Skeletal muscle tissue (tissue), 4 donors: ENCODE data around the gene FKBP1A. TPM values are rescaled to one million over a fixed set of nuclear protein-coding genes. Genes with fewer than 3 reads are reported as not detected.

Source experiments
- H3K27ac ChIP-seq: one replicate; pipeline ENCODE4 v1.7.0; 2013; ENCODE audit warnings: mild to moderate bottlenecking, low read depth, low read length, inconsistent platforms
- H3K27me3 ChIP-seq, 3 donors: one replicate each; pipeline ENCODE4 v1.7.0; 2013; ENCODE audit warnings: low read length in 3 of 3; ENCODE audit not compliant: control insufficient read depth in 3 of 3, insufficient read depth in 3 of 3
- H3K36me3 ChIP-seq, 3 donors: one replicate each; pipeline ENCODE4 v1.7.0; 2013; ENCODE audit warnings: low read length in 3 of 3; ENCODE audit not compliant: control insufficient read depth in 3 of 3, insufficient read depth in 3 of 3
- H3K4me1 ChIP-seq, 3 donors: one replicate each; pipeline ENCODE4 v1.7.0; 2013; ENCODE audit warnings: low read length in 3 of 3, mild to moderate bottlenecking in 3 of 3; ENCODE audit not compliant: control insufficient read depth in 3 of 3, insufficient read depth in 3 of 3
- H3K4me3 ChIP-seq, 3 donors: one replicate each; pipeline ENCODE4 v1.7.0; 2013; ENCODE audit warnings: low read length in 3 of 3
- H3K9ac ChIP-seq, 3 donors: one replicate each; pipeline ENCODE4 v1.7.0; 2013; ENCODE audit warnings: low read length in 3 of 3, mild to moderate bottlenecking in 3 of 3, moderate library complexity in 2 of 3, low read depth in 1 of 3
- H3K9me3 ChIP-seq, 3 donors: one replicate each; pipeline ENCODE4 v1.7.0; 2013; ENCODE audit warnings: low read length in 3 of 3; ENCODE audit not compliant: control insufficient read depth in 3 of 3
- total RNA-seq: library from RNA; depleted of rRNA; stranded (reverse); fragments of >200 nt; gene quantifications from one replicate; pipeline ENCODE4 v1.2.3, GENCODE V29; 2014
- donor health status: Osteomylitis.

Gene FKBP1A
- total RNA-seq, 1 donor from 2014 or later: 56.4 TPM

DNA sequence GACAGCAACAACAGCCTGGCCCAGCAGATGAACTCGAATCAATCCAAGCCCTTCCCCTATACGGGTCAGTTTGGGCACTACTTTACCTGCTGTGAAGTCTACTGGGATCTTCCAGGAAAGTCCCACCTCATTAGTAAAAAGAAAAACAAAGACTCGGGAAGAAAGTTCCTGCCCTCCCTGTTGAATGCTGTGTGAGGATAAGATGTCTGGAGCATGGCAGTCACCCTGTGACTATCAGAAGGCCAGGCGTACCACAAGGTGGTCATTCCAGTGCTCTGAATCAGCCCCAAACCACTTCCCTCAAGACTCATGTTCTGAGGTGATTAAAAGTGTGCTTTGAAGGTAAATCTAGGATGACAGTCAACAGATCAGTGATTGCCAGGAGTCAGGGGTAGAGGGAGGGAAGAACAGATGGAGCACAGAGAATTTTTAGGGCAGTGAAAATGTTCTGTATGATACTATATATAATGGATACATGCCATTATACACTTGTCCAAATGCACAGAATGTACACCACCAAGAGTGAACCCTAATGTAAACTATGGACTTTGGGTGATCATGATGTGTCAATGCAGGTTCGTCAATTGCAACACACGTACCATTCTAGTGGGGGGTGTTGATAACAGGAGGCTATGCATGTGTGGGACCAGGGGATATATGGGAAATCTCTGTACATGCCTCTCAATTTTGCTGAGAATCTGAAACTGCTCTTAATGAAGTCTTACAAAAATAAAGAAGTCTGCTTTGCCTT, 14.7 kb downstream of the FKBP1A start:
- Histone ChIP-seq H3K4me3 (no peak overlapping the region), H3K27ac (peak overlapping the region; percentile 56), H3K9ac (no peak overlapping the region), H3K4me1 (peaks cover 58 to 81% (median 63%) of the 10 kb centered on the region in 3 donors), H3K27me3 (no peaks in the 10 kb centered on the region), H3K36me3 (peaks cover 0 to 6% (median 3%) of the 10 kb centered on the region in 3 donors), H3K9me3 (no peaks in the 10 kb centered on the region)

DNA sequence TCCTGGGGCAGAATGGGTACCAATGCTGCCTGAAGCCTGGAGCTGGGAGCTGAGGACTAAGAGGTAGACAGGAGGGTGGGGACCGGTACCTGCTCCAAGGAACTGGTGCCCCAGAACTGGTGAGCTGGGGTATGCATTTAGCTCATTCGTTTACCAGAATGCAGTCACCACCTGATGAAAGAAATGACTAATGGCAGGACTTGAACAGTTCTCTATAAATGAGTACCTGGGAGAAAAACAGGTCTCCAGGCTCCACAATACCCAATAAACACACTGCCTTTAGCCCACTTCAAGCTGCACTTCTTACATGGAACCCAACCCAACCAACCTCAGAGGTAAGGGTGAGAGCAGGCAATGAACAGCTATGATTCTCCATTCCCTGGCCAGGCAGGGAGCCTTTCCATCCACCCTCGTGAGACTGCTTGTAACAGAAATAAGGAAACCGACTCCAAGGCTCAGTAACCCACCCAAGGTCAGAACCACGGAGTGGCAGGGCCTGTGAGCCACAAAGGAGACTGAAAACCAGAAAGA, 15.4 kb downstream of the FKBP1A start:
- Histone ChIP-seq H3K27me3 (no peaks in the 10 kb centered on the region), H3K27ac (peak overlapping the region; percentile 56), H3K4me3 (no peak overlapping the region), H3K36me3 (peaks cover 0 to 10% (median 3%) of the 10 kb centered on the region in 3 donors), H3K4me1 (peaks cover 54 to 74% (median 56%) of the 10 kb centered on the region in 3 donors), H3K9me3 (no peaks in the 10 kb centered on the region), H3K9ac (no peak overlapping the region)

DNA sequence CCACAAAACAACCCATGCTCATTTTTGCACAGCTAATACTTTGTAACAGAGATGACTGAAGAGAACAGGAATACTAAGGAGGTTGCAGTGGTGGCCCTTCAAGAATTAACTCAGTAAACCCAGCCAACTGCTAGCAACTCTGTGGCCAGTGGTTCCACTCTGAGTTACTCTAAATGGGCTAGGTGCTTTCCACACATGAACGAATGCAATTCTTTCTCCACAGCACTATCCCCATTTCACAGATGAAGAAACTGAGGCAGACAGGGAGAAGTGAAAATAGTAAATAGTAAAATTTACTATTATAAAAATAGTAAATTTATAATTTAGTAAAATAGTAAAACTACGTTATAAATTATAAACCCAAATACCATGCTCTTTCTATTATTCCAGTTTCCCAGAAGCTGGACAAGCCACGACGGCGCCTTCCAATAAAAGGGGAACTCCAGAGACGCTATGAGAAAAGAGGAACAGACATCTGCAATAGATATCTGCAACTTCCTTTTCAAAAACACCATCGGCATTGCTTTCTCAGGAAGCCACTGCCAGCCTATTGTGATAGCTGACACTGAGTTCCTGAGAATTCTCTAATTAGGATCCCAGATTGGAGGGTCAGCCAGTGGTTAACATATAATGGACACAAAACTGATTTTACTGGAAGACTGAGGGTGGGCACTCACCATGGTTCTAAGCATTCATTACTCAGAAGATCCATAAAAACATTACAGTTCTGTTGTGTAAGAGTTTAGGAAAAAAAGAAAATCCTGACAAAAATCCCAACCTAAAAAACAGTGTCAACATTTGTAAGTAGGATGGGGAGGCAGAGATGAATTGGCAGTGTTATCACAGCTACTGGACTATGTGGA, 16.2 kb downstream of the FKBP1A start:
- Histone ChIP-seq H3K4me1 (peaks cover 49 to 71% (median 51%) of the 10 kb centered on the region in 3 donors), H3K9ac (peak overlapping the region in 1 of 3 donors; percentile 25), H3K27ac (peak overlapping the region; percentile 56), H3K4me3 (no peak overlapping the region), H3K36me3 (peaks cover 2 to 18% (median 6%) of the 10 kb centered on the region in 3 donors), H3K27me3 (no peaks in the 10 kb centered on the region), H3K9me3 (no peaks in the 10 kb centered on the region)

DNA sequence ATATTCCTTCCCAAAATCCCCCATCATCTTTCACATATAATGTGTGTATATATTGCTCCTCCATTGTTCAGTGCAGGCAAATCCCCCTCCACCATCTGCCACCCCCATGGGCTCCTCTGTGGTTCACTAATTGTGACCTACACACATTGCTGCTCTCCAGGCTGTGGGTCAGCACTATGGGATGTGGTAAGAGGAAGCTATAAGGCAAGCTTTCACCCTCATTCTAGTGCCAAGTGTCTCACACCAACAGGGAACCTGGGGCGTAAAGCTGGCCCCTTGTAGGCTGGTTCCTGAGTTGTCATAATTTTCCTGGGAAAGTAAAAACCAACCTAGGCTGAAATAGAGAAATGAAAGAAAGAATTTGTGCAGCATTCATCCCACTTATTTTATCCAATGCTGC, 16.8 kb downstream of the FKBP1A start:
- peak overlapping the region; percentile 45 for H3K27ac ChIP-seq
- H3K9ac ChIP-seq: peak overlapping the region in 1 of 3 donors; percentile 46
- H3K9me3 ChIP-seq: no peaks in the 10 kb centered on the region
- H3K36me3 ChIP-seq: peaks cover 6 to 18% (median 7%) of the 10 kb centered on the region in 3 donors
- peaks cover 53 to 70% (median 56%) of the 10 kb centered on the region in 3 donors for H3K4me1 ChIP-seq
- peak overlapping the region in 1 of 3 donors; percentile 12 for H3K4me3 ChIP-seq
- no peaks in the 10 kb centered on the region for H3K27me3 ChIP-seq

DNA sequence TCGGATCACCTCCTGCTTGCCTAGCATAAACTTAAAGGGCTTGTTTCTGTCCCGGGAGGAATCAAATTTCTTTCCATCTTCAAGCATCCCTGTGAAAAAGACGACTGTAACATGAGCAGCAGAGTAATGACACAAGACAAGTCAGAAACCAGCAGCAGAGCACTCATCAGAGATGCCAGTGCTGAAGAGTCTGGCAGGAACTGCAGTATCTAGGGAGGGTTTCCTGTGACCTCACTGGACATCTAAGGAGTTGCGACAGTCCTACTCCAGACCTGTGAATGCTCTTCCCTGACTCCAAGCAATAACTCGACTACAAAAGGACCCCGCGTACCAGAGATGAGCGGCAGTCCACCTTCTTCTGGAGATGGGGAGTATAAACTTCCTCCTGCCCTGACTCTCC, 17.3 kb downstream of the FKBP1A start:
- peaks cover 6 to 18% (median 7%) of the 10 kb centered on the region in 3 donors for H3K36me3 ChIP-seq
- H3K9ac ChIP-seq: peak overlapping the region in 1 of 3 donors; percentile 19
- peak overlapping the region; percentile 45 for H3K27ac ChIP-seq
- peaks cover 58 to 75% (median 61%) of the 10 kb centered on the region in 3 donors for H3K4me1 ChIP-seq
- peak overlapping the region in 1 of 3 donors; percentile 12 for H3K4me3 ChIP-seq
- H3K27me3 ChIP-seq: no peaks in the 10 kb centered on the region
- no peaks in the 10 kb centered on the region for H3K9me3 ChIP-seq

DNA sequence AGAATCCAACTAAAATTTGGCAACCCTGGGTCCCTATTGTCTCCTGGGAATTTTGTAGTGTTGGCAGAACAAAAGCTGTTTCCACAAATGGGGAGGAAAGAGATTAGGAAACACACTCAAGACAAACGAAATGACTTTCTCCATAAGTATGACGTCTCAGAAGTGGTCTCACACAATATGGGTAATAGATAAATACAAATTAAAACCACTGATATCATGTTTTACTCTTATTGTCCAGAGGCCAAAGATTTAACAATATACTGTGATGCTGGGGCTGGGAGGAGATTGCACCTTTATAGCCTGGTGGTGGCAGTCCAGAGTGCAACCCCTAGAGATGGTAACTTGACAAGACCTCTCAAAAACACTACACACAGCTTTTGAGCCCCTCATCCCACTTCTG, 18.6 kb downstream of the FKBP1A start:
- H3K27ac ChIP-seq: peak overlapping the region; percentile 45
- no peak overlapping the region for H3K9ac ChIP-seq
- no peaks in the 10 kb centered on the region for H3K27me3 ChIP-seq
- peaks cover 6 to 18% (median 7%) of the 10 kb centered on the region in 3 donors for H3K36me3 ChIP-seq
- no peak overlapping the region for H3K4me3 ChIP-seq
- peaks cover 65 to 72% (median 66%) of the 10 kb centered on the region in 3 donors for H3K4me1 ChIP-seq
- no peaks in the 10 kb centered on the region for H3K9me3 ChIP-seq

DNA sequence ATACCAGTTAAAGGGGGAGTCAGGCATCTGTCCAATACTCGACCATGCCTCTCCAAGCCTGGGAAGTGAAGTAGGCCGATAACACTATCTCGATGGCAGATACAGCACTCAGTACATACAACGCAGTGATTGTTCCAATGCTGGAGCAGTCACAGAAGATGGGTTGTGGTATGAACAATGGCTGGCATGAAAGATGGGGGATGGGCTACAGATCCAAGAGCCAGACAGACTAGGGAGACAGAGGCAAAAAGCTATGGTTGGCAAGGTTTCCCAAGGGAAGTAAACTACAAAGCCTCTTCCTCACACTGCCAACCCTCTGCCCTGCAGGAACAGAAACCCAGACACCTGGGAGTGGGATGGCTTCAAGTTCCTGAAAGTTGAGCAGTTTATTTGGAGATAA, 19.2 kb downstream of the FKBP1A start:
- Histone ChIP-seq H3K27ac (peak overlapping the region; percentile 56), H3K9ac (no peak overlapping the region), H3K27me3 (no peaks in the 10 kb centered on the region), H3K4me3 (no peak overlapping the region), H3K4me1 (peaks cover 63 to 66% (median 65%) of the 10 kb centered on the region in 3 donors), H3K9me3 (no peaks in the 10 kb centered on the region), H3K36me3 (peaks cover 6 to 23% (median 7%) of the 10 kb centered on the region in 3 donors)

DNA sequence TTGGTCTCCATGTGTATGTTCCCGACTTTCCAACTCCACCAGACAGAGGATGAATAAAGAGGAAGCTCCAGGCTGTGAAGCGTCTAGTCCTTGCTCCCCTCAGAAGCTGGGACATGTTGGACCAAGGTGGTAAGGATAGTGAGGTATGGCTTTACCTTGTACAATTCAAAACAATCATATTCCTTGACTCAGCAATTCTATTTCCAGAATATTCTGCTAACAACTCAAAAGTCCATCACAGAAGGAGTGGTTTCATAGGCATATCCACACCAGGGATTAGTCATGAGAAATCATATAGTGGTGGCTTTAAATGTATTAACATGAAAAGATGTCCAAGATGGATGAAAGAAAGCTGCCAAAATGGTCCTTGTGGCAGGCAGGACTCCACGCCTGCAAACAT, 19.8 kb downstream of the FKBP1A start:
- H3K4me1 ChIP-seq: peaks cover 61 to 63% (median 63%) of the 10 kb centered on the region in 3 donors
- no peak overlapping the region for H3K27ac ChIP-seq
- H3K9ac ChIP-seq: no peak overlapping the region
- H3K4me3 ChIP-seq: no peak overlapping the region
- no peaks in the 10 kb centered on the region for H3K27me3 ChIP-seq
- H3K9me3 ChIP-seq: no peaks in the 10 kb centered on the region
- peaks cover 6 to 24% (median 7%) of the 10 kb centered on the region in 3 donors for H3K36me3 ChIP-seq

DNA sequence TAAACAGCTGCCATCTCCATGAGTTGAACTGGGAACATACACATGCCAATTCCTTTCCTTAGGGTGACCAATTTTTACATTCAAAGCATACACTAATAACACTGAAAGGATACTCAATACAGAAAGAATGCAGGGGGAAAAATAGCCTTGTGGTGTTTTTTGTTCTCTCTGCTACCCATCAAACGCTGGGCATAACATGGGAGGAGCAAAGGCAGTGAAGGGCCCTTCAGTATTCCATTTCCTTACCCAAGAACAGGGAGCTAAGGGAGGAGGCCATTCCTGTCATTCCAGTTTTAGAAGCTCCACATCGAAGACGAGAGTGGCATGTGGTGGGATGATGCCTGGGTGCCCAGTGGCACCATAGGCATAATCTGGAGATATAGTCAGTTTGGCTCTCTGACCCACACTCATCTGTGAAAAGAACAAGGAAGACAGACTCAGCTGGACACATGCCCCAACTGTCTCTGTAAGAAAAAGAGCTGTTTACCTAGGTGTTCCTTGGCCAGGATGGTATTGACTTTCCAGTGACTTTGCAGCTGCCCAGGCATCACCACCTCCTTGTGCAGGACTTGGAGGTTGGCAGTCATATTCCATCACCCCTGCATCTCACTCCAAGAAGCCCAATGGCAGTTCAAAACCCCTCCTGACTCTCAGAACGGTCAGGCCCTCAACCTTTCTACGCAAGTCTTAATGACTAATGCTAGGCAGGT, 20.9 kb downstream of the FKBP1A start:
- Histone ChIP-seq H3K4me1 (peaks cover 51 to 53% (median 53%) of the 10 kb centered on the region in 3 donors), H3K9me3 (no peaks in the 10 kb centered on the region), H3K36me3 (peaks cover 10 to 24% (median 12%) of the 10 kb centered on the region in 3 donors), H3K27ac (peak overlapping the region; percentile 72), H3K9ac (no peak overlapping the region), H3K27me3 (no peaks in the 10 kb centered on the region), H3K4me3 (no peak overlapping the region)
